Caco-2 (cell line): Measurements from ENCODE around the gene CPT1B. TPM values are rescaled to one million over a fixed set of nuclear protein-coding genes. Genes with fewer than 3 reads are reported as not detected.

ENCODE experiments used
- BruUV-seq: library from RNA; stranded (reverse); fragments of 400-500 nt; replicated peaks from 2 replicates; lab custom pipeline; 2021; lab: Mats Ljungman, UMichigan
- CTCF ChIA-PET: fragments of 300-600 bp; sonication (Branson Sonifier 250); formaldehyde crosslinking; loops from one replicate; lab custom pipeline; 2022; ENCODE audit warnings: antibody characterized with exemption; lab: Charles Lee
- POLR2A ChIA-PET: fragments of 300-600 bp; sonication (Branson Sonifier 250); formaldehyde crosslinking; loops from one replicate; lab custom pipeline; 2022; ENCODE audit warnings: antibody characterized with exemption; lab: Charles Lee
- DNase-seq, 2 experiments: peaks; one replicate each; pipeline versions ENCODE4 v3.0.0 to v3.0.0-alpha.2; 2020 to 2022
- H3K27me3 ChIP-seq: replicated peaks from 2 replicates; pipeline ENCODE4 v1.6.0; 2011; ENCODE audit warnings: low read length; ENCODE audit not compliant: control insufficient read depth, insufficient read depth
- H3K36me3 ChIP-seq: 2 replicates; pipeline ENCODE4 v1.5.1; 2011; ENCODE audit warnings: low read length; ENCODE audit not compliant: control insufficient read depth, insufficient read depth
- H3K4me1 ChIP-seq: fragments of 250-450 bp; sonication (Bioruptor Pico); 2 replicates; pipeline ENCODE4 v1.5.1; 2020; ENCODE audit warnings: mild to moderate bottlenecking
- H3K4me3 ChIP-seq: 2 replicates; pipeline ENCODE4 v1.5.1; 2011; ENCODE audit warnings: low read depth, mild to moderate bottlenecking, control low read depth, low read length
- H3K9me3 ChIP-seq: fragments of 250-450 bp; sonication (Bioruptor Pico); 2 replicates; pipeline ENCODE4 v1.5.1; 2020; ENCODE audit warnings: mild to moderate bottlenecking, moderate library complexity
- H3K27ac Mint-ChIP-seq: one replicate; pipeline ENCODE4 v1.8.0; 2022; ENCODE audit warnings: mixed read lengths; ENCODE audit not compliant: unreplicated experiment
- H3K27me3 Mint-ChIP-seq: one replicate; pipeline ENCODE4 v1.8.0; 2022; ENCODE audit warnings: mixed read lengths; ENCODE audit not compliant: insufficient read depth, unreplicated experiment
- H3K36me3 Mint-ChIP-seq: one replicate; pipeline ENCODE4 v1.8.0; 2022; ENCODE audit warnings: mild to moderate bottlenecking, mixed read lengths; ENCODE audit not compliant: insufficient read depth, unreplicated experiment
- H3K4me1 Mint-ChIP-seq: one replicate; pipeline ENCODE4 v1.8.0; 2022; ENCODE audit warnings: low read depth, mixed read lengths; ENCODE audit not compliant: unreplicated experiment
- H3K4me3 Mint-ChIP-seq: one replicate; pipeline ENCODE4 v1.8.0; 2022; ENCODE audit warnings: mild to moderate bottlenecking, moderate library complexity, mixed read lengths; ENCODE audit not compliant: unreplicated experiment
- H3K9me3 Mint-ChIP-seq: one replicate; pipeline ENCODE4 v1.8.0; 2022; ENCODE audit warnings: mixed read lengths; ENCODE audit not compliant: unreplicated experiment
- CTCF ChIP-seq, 2 experiments: fragments of 200-600 bp in 1 of 2; IDR thresholded peaks; 1 replicate in 1 of 2; 2 replicates in 1 of 2; pipeline versions ENCODE4 v1.5.1 to v1.8.0; 2011 to 2022; ENCODE audit warnings: antibody characterized with exemption in 1 of 2, control low read depth in 1 of 2, inconsistent platforms in 1 of 2, low read depth in 1 of 2, low read length in 1 of 2, mild to moderate bottlenecking in 1 of 2, moderate library complexity in 1 of 2; ENCODE audit not compliant: insufficient read depth in 1 of 2, severe bottlenecking in 1 of 2, unreplicated experiment in 1 of 2
- intact Hi-C: fragments of 100-400 bp; cut with micrococcal nuclease; formaldehyde crosslinking; loops from one replicate; pipeline ENCODE4 v1.10.0; 2022; ENCODE audit not compliant: unreplicated experiment
- total RNA-seq: library from RNA; stranded (reverse); gene quantifications from 2 replicates; pipeline ENCODE4 v1.2.3, GENCODE V29; 2022

The CPT1B gene
- total RNA-seq, 1 experiment from 2014 or later: 19.8 TPM

- Mint-ChIP-seq H3K36me3 (peaks cover 53% of the 10 kb centered on the region), H3K4me1 (peaks cover 14% of the 10 kb centered on the region), H3K27ac (no peak overlapping the region), H3K27me3 (no peaks in the 10 kb centered on the region), H3K9me3 (no peaks in the 10 kb centered on the region), H3K4me3 (peak overlapping the region; percentile 89)
- CTCF ChIA-PET: no interaction called here
- no peak for TF ChIP-seq CTCF (IDR thresholded peaks at IDR 0.05; ENCODE audit: insufficient read depth in 1 of 2, low read depth in 1 of 2, low read length in 1 of 2, severe bottlenecking in 1 of 2, unreplicated experiment in 1 of 2)
- Histone ChIP-seq H3K36me3 (no peaks in the 10 kb centered on the region), H3K4me3 (no peak overlapping the region), H3K27me3 (no peaks in the 10 kb centered on the region), H3K9me3 (no peaks in the 10 kb centered on the region), H3K4me1 (peaks cover 17% of the 10 kb centered on the region)
- POLR2A ChIA-PET: no interaction called here
- intact Hi-C loops: no loop called here
- BruUV-seq: TSS peak; percentile 16
- peak in 1 of 2 experiments; percentile 38 for DNase-seq
Measured at GRCh38 chr22:50522806-50523438, 55.3 kb downstream of the CPT1B start.

- Mint-ChIP-seq H3K27ac (no peak overlapping the region), H3K9me3 (no peaks in the 10 kb centered on the region), H3K4me3 (no peak overlapping the region), H3K27me3 (no peaks in the 10 kb centered on the region), H3K36me3 (peaks cover 59% of the 10 kb centered on the region), H3K4me1 (peaks cover 14% of the 10 kb centered on the region)
- H3K36me3 ChIP-seq: no peaks in the 10 kb centered on the region
- no peaks in the 10 kb centered on the region for H3K9me3 ChIP-seq
- no peak overlapping the region for H3K4me3 ChIP-seq
- CTCF ChIA-PET: no interaction called here
- POLR2A ChIA-PET: no interaction called here
- no peaks in the 10 kb centered on the region for H3K27me3 ChIP-seq
- no peak for DNase-seq
- intact Hi-C loops: no loop called here
- peaks cover 17% of the 10 kb centered on the region for H3K4me1 ChIP-seq
- BruUV-seq: no TSS peak
- TF ChIP-seq CTCF (IDR thresholded peaks at IDR 0.05; ENCODE audit: insufficient read depth in 1 of 2, low read depth in 1 of 2, low read length in 1 of 2, severe bottlenecking in 1 of 2, unreplicated experiment in 1 of 2): no peak
Measured at GRCh38 chr22:50522208-50522805, 55.9 kb downstream of the CPT1B start.

GRCh38 chr22:50521710-50522109 is 56.5 kb downstream of the CPT1B start:
- no TSS peak for BruUV-seq

More at GRCh38 chr22:50521710-50522109, 56.5 kb downstream of the CPT1B start:
- no peak for TF ChIP-seq CTCF (IDR thresholded peaks at IDR 0.05; ENCODE audit: insufficient read depth in 1 of 2, low read depth in 1 of 2, low read length in 1 of 2, severe bottlenecking in 1 of 2, unreplicated experiment in 1 of 2)
- CTCF ChIA-PET: no interaction called here
- POLR2A ChIA-PET: no interaction called here
- no peaks in the 10 kb centered on the region for H3K36me3 ChIP-seq
- H3K4me3 ChIP-seq: no peak overlapping the region
- intact Hi-C loops: no loop called here
- H3K4me1 ChIP-seq: peaks cover 12% of the 10 kb centered on the region
- peaks cover 8% of the 10 kb centered on the region for H3K4me1 Mint-ChIP-seq
- no peak overlapping the region for H3K27ac Mint-ChIP-seq
- H3K27me3 ChIP-seq: no peaks in the 10 kb centered on the region
- H3K27me3 Mint-ChIP-seq: no peaks in the 10 kb centered on the region
- no peak overlapping the region for H3K4me3 Mint-ChIP-seq
- H3K9me3 Mint-ChIP-seq: no peaks in the 10 kb centered on the region
- H3K36me3 Mint-ChIP-seq: peaks cover 59% of the 10 kb centered on the region
- no peaks in the 10 kb centered on the region for H3K9me3 ChIP-seq
- no peak for DNase-seq
